HG02588 (cell line): ENCODE results near the gene LRRC27.
"Not testable (repeated sequence)": the region's sequence is repeated elsewhere in the genome, so short reads cannot be mapped to it uniquely, and the experiment has no call there.

Source experiments
- ATAC-seq: cut with Tn5 transposase; IDR thresholded peaks from one replicate; pipeline ENCODE4 v1.9.1; 2021; ENCODE audit warnings: mild to moderate bottlenecking, moderate library complexity; ENCODE audit not compliant: unreplicated experiment

LRRC27 gene

DNA sequence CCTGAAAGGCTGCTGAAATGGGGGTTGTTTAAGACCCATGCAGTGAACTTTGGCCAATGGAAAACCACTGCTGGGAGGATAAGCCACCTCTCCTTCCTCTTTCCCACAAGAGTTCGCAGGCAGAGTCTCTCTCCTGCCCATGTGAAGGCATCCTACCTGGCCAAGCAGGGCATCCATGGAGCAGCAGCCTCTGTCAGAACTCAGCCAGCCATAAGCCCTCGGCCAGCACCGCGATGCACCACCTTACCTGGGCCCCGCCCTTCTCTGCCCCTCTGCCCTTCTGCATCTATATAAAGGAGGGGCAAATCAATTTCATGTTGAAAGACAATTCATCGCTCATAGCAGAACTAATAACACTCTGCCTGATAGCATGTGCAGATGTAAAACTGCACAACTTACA is 18.1 kb upstream of the LRRC27 start:
- no peak for ATAC-seq

DNA sequence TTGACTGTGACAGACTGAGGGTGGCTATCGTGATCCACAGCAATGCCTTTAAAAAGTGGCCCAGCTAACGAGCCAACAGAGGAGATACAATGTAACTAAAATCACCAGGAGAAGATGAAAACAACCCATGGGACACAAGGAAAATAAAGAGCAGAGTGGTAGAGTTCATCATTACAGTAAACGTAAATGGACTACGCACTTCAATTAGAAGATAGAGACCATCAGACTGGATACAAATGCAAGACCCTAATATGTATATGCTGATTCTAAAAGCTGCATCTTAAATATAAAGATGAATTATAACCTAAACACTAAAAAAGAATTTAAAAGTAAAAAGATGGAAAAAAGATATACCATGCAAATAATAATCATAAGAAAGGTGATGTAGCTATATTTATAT is 17.7 kb upstream of the LRRC27 start:
- ATAC-seq = no peak

GRCh38 chr10:132314881-132315280 is 17.1 kb upstream of the LRRC27 start:
- not testable (repeated sequence) for ATAC-seq

DNA sequence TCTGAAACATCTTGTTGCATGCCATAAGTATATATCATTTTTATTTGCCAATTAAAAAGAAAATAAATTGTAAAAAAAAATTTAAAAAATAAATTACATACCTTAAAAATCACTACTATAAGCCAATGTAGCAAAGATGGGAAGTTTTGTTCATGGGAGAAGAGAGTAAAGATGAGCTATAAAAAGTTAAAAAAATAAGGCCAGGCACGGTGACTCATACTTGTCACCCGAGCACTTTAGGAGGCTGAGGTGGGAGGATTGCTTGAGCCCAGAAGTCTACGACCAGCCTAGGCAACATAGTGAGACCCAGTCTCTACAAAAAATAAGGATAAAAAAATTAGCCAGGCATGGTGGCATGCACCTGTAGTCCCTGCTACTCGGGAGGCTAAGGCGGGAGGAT is 15.9 kb upstream of the LRRC27 start:
- ATAC-seq = no peak

- ATAC-seq = not testable (repeated sequence)
These were observed 14.5 kb upstream of the LRRC27 start for GRCh38 chr10:132317477-132317876.

GRCh38 chr10:132319853-132320653 is 11.9 kb upstream of the LRRC27 start:
- ATAC-seq = peak; percentile 98

DNA sequence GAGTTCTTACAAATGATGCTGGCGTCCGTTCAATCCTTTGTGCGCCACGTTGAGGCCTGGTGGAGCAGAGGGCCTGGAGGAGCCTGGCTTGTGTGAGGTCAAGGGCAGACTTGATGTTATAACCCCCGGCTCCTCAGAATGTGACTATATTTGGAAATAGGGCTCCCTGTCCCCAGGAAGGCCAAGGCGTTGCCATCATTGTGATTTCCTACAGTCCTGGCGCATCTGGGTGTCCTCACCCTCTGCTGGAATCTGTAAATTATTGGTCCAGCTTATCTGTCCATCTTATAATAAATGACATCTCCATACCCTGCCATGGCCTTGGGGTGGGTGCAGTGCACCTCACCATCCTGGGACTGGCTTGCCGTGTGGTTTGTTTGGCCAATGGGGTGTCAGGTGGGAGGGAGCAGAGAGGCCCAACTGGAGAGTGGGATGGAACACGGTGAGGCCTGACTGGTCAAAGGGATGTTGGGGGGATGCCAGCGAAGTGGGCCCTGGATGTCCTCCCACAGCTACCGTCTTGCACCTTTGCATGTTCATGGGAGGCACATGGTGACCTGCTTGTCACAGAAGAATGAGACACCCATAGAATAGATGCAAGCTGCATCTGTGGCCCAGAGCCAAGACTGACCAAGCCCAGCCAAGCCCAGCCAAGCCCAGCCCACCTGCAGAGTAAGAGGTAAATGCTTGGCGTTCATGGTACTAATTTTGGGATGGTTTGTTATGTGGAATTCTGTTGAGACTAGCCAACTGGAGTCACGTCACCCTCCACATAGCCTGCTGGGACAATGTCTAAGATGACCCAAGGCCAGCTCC is 11.1 kb upstream of the LRRC27 start:
- ATAC-seq = no peak

- ATAC-seq = no peak
These were observed 10.3 kb upstream of the LRRC27 start for GRCh38 chr10:132321726-132322125.

- no peak for ATAC-seq
These were observed 9.4 kb upstream of the LRRC27 start for GRCh38 chr10:132322586-132323048.

DNA sequence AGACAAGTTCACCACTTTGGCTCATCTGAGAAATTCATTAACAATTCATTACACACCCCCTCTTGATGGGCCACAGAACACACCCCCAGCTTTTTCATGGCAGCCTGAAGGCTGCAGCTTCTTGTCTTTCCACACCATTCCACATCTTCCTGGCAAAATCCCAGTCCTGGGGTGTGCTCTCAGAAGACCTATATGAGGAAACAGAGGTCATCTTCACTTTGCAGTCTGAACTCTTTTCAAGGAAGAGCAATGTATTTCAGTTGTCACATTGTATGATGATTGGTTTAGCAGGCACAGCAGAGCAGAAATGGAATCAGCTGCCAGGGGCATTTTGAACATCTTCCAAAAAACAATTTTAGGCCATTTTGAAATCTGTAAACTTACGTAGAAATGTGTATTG is 7.8 kb upstream of the LRRC27 start:
- no peak for ATAC-seq

GRCh38 chr10:132326344-132326889 is 5.6 kb upstream of the LRRC27 start:
- no peak for ATAC-seq

DNA sequence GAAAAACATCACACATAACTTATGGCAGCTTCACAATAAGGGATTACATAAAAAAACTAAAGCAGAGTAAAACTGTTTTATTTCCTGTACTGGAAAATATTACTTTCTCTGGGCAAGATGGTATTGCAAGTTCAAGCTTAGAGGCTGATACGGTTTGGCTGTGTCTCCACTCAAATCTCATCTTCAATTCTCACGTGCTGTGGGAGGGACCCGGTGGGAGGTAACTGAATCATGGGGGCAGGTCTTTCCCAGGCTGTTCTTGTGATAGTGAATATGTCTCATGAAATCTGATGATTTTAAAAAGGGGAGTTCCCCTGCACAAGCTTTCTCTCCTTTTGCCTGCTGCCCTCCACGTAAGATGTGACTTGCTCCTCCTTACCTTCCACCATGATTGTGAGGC is 5.1 kb upstream of the LRRC27 start:
- no peak for ATAC-seq

DNA sequence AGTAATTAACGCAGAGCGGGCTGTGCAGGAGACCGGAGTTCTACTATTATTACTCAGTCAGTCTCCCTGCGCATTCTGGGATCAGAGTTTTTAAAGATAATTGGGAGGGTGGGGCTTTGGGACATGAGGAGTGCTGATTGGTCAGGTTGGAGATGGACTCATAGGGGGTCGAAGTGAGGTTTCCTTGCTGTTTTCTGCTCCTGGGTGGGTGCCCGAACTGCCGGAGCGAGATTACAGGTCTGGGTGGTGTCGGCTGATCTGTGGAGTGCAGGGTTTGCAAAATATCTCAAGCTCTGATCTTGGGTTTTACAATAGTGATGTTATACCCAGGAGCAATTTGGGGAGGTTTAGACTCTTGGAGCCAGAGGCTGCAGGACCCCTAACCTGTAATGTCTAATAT is 3.9 kb upstream of the LRRC27 start:
- ATAC-seq = no peak

- no peak for ATAC-seq
These were observed 3.3 kb upstream of the LRRC27 start for GRCh38 chr10:132328738-132329137.

DNA sequence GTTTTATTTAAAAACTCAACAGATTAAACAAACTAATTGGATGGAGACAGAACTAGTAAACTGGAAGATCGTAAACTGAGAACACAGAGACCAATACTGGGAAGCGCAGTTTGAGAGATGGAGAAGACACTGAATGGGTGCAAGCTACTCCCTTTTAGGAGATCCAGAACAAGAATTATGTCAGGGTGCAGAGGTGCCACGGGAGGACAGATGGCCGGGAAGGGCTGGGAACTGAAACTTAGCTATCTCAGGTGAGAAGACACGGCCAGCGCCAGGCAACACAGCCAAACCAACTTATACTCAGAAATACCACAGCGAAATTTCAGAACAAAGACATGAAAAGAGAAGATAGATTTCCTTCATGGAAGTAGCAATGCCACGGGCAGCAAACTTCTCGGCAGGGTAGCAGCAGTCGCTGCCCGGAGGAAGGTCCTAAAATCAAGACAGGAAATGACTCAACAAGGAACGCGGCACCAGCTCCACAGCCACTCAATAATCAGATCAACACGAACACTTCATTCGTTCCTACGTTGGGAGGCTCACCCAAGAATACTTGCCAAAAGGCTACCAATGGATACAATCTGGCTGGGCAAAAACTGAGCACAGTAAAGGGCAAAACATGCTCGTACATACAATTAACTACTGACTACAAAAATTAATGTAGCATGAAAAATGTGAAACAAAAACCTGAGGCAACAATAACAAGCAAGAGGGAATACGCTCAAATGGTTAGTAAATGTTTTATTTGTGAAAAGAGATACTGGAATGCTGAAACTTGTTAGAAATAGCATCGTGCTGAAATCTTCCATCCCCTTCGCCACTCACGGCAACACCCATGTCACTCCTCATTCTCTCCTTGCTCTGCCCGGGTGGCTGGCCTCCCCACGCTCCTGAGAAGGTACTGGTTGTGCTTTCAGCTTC is 2.2 kb upstream of the LRRC27 start:
- no peak for ATAC-seq

DNA sequence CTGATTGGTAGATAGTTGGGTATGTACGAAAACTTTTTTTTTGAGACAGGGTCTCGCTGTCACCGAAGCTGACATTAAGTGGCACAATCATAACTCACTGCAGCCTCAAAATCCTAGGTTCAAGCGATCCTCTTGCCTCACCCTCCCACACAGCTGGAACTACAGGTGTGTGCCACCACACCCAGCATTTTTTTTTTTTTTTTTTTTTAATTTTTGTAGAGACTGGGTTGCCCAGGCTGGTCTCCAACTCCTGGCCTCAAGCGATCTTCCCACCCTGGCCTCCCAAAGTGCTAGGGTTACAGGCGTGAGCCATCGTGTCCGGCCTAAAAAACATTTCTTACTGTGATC is 1.5 kb upstream of the LRRC27 start:
- no peak for ATAC-seq

DNA sequence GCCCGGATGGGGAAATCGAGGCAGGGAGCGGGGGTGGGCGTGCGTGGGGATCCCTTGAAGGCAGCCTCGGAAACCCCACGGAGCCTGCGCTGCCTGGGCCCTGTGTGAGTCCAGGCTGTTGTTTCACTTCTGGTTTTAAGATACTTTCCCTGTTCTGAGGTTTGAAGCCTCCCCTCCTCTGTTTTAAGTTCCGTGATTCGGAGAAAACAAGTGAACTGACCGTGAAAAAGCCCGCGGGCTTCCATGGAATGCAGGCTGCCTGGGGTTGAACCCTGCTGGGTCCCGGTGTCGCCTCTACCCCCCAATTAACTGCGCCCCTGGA is 401 bp downstream of the LRRC27 start:
- peak; percentile 46 for ATAC-seq

DNA sequence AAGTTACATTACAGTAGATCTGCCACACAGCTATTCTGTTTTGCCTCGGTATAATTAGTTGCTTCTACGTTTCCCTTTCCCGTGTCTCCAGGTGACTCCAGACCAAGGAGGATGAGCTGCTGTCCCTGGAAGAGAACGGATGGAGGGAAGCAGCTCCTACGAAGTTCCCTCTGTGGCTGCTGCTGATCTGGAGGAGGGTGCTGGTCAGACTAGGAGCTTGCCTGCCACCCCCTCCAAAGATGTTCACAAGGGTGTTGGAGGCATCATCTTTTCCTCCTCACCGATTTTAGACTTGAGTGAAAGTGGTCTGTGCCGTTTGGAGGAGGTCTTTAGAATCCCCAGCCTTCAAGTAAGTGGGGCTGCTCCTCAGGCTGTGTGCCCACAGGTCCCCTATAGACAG is 1.4 kb downstream of the LRRC27 start:
- ATAC-seq = no peak

- no peak for ATAC-seq
These were observed 2.7 kb downstream of the LRRC27 start for GRCh38 chr10:132334631-132335188.

DNA sequence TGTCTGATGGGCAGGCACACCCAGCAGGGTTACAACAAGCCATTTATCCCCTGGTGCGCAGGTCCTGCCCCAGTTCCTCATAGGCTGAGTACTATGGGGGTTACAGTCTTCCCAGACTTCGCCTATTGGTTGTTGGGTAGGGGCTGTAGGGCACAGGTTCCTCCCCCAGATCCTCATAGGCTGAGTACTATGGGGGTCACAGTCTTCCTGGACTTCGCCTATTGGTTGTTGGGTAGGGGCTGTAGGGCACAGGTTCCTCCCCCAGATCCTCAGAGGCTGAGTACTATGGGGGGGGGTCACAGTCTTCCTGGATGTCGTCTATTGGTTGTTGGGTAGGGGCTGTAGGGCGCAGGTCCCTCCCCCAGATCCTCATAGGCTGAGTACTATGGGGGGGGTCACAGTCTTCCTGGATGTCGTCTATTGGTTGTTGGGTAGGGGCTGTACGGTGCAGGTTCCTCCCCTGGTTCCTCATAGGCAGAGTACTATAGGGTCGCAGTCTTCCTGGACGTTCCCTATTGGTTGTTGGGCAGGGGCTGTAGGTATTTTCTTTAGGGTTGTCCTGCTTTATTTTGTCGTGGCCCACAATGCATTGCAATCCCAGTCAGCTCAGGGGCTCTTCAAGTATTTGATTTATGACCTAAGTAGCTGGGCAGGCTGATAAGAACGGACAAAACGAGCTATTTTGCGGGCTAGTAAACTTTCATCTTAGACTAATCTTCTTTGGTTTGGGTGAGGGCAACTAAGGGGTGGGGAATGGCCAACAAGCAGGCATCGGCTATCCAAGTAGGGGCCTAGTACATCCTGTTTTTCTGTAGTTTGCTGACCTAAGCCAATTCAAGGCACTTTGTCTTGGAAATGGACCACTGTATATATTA is 3.4 kb downstream of the LRRC27 start:
- ATAC-seq = no peak
